Measurements from ENCODE around the gene CD40.
"Not testable (repeated sequence)": the region's sequence is repeated elsewhere in the genome, so short reads cannot be mapped to it uniquely, and the experiment has no call there.

The CD40 gene

DNA sequence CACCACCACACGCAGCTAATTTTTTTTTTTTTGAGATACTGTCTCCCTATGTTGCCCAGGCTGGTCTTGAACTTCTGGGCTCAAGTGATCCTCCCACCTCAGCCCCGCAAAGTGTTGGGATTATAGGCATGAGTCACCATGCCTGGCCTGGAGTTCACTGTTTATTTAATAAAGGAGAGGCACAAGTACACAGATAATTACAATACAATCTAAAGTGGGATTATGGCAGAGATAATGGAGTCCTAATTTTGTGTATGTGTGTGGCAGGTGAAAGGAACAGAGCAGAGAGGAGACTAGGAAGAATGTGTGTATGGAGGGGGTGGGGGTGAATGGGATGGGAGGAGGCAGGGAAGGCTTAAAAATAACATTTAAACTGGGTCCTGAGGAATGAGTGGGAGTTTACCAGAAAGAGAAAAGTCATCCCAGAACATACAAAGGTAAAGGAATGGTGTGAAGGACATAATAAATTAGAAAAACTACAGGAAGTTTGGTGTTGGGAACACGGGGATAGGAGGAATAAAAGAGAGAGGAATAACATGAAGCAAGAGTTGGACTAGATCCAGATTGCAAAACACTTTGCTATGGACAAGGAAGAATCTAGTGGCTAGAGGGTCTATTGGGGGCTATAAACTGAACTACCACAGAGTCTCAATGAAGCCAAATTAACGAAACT lies 32.8 kb upstream of the CD40 start:
- TF ChIP-seq, protein P1, sequence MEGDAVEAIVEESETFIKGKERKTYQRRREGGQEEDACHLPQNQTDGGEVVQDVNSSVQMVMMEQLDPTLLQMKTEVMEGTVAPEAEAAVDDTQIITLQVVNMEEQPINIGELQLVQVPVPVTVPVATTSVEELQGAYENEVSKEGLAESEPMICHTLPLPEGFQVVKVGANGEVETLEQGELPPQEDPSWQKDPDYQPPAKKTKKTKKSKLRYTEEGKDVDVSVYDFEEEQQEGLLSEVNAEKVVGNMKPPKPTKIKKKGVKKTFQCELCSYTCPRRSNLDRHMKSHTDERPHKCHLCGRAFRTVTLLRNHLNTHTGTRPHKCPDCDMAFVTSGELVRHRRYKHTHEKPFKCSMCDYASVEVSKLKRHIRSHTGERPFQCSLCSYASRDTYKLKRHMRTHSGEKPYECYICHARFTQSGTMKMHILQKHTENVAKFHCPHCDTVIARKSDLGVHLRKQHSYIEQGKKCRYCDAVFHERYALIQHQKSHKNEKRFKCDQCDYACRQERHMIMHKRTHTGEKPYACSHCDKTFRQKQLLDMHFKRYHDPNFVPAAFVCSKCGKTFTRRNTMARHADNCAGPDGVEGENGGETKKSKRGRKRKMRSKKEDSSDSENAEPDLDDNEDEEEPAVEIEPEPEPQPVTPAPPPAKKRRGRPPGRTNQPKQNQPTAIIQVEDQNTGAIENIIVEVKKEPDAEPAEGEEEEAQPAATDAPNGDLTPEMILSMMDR (IDR thresholded peaks at IDR 0.05; ENCODE audit: low read length, missing control alignments) = no peak
- peak; percentile 72 for DNase-seq (ENCODE audit: low read depth)
- no peak overlapping the region for H3K4me3 ChIP-seq (replicated peaks; ENCODE audit: low read depth, low read length)

DNA sequence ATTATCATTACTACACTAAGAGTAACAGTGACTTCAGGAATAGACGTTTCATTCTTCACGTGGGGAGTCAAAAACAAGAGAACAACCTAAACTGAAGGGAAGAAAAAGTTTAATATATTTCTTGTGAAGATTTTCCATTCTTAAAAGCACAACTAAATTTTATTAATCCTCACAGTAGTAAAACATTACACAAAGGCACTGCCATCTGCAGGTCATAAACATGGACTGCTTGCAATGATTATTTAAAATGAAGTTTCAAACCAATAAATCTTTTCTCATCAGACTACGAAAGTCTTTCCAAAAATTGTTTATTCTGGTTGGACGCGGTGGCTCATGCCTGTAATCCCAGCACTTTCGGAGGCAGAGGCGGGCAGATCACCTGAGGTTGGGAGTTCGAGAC lies 31.0 kb upstream of the CD40 start:
- DNase-seq (ENCODE audit: low read depth) = peak; percentile 39
- TF ChIP-seq, protein P1 (IDR thresholded peaks at IDR 0.05; ENCODE audit: low read length, missing control alignments) = peak; percentile 48
- no peak overlapping the region for H3K4me3 ChIP-seq (replicated peaks; ENCODE audit: low read depth, low read length)

DNA sequence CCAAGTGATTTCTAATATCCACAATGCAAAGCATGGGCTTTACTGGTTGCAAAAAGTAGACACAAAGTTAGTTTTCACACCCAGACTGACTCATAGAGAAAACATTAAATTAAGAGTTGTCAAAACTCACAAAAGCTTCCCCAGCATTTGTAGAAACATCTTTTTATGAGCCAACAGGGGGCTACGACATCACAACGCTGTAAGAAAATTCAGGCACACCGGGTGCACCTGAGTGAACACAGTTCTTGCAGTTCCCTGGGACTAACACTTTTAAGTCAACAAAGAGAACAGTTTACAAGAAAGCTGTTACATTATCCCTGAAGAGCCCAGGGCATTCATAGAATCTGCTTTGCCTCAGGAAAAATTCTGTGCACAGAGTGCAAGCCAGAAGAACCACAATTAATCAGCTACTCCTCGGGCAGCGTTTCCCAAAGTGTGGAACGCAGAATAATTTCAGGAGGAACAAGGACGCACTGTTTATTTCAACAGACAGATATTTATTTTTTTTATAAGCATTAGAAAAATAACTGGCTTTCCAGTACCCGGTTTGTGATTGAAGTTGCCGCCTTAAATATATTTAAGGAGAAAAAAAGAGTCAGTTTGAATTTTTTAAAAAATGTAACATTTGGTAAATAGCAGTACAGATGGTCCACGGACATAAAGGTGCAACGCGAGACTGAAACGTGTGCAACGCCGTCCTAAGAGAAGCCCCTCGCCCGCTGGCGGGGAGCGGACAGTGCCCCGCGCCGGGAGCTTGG lies 29.5 kb upstream of the CD40 start:
- peak overlapping the region; percentile 87 for H3K4me3 ChIP-seq (replicated peaks; ENCODE audit: low read depth, low read length)
- TF ChIP-seq, protein P1 (IDR thresholded peaks at IDR 0.05; ENCODE audit: low read length, missing control alignments) = no peak
- peak; percentile 11 for DNase-seq (ENCODE audit: low read depth)

DNA sequence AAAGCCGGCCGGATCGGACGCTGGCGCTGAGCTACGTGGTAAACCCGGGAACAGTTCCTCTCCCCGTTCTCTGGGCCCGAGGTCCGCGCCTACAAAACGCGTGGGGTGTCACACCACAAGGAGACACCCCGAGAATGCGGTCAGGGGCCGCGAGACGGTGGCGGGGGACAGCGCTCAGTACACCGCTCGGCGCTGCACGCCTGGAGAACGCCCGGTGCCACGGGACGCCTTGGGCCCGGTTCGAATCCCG lies 29.0 kb upstream of the CD40 start:
- peak overlapping the region; percentile 87 for H3K4me3 ChIP-seq (replicated peaks; ENCODE audit: low read depth, low read length)
- TF ChIP-seq, protein P1 (IDR thresholded peaks at IDR 0.05; ENCODE audit: low read length, missing control alignments) = no peak
- no peak for DNase-seq (ENCODE audit: low read depth)

DNA sequence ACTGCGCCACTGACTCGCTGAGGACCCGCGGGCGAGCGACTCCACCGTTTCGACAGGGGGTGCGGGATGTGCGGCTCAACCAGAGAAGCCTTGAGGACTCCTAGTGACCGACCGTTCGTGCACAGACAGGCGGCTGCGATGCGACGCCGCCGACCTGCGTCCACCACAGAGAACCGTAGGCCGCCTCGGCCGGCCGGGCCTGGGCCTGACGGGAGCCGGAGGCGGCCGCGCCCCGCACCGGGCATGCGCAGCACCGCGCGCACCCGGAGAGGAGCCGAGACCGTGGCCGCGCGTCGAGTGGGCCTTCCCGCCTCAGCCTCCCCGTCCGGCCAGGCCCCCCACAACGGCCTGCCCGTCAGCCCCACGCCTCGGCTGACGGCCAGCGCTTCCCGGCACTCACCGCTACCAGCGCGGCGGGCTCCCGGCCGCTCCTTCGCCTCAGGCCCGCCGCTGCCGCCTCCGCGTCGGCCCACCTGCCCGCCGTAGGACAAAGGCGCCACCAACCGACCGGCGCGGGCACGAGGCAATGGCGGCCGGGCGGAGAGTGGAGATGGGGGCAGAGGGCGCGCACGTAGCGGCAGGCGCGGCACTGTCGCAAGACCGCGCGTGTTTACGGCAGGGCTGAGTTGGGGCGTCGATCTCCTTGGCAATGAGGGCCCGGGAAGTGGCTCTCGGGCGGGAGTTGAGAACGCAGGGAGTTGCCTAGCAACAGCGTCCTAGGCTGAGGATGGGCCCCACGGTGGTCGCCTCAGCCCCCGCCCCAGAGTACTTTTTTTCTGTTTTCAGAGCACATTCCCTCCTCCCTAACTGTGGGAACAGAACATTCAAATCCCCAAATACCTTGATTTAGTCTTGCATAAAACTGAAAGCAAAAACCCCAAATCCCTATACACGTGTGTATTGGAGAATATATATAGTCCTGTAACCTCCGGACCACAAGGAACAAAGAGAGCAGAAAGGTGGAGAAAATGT lies 28.4 kb upstream of the CD40 start, which contains the start of gene NCOA5:
Gene NCOA5, minus strand, starts transcription at position 546 of the 972 bp plus-strand sequence. CDS start 10,538 bp downstream, outside the sequence.
- H3K4me3 ChIP-seq (replicated peaks; ENCODE audit: low read depth, low read length) = peak within 1 kb of the TSS; percentile 87
- TF ChIP-seq, protein P1 (IDR thresholded peaks at IDR 0.05; ENCODE audit: low read length, missing control alignments) = no peak
- peak; percentile 97 for DNase-seq (ENCODE audit: low read depth)

DNA sequence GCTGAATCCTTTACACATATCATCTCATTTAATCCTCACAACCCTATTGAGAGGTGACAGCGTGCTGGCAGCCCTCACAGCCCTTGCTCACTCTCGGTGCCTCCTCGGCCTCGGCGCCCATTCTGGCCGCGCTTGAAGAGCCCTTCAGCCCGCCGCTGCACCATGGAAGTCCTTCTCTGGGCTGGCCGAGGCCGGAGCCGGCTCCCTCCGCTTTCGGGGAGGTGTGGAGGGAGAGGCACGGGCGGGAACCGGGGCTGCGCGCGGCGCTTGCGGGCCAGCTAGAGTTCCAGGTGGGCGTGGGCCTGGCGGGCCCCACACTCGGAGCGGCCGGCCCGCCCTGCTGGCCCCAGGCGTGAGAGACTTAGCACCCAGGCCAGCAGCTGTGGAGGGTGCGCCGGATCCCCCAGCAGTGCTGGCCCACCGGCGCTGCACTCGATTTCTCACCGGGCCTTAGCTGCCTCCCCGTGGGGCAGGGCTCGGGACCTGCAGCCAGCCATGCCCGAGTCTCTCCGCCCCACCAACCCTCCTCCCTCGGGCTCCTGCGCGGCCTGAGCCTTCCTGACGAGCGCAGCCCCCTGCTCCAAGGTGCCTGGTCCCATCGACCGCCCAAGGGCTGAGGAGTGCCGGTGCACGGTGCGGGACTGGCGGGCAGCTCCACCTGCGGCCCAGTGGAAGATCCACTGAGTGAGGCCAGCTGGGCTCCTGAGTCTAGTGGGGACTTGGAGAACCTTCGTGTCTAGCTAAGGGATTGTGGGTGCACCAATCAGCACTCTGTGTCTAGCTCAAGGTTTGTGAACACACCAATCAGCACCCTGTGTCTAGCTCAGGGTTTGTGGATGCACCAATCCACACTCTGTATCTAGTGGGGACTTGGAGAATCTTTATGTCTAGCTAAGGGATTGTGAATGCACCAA lies 26.2 kb upstream of the CD40 start:
- DNase-seq (ENCODE audit: low read depth); H3K4me3 ChIP-seq (replicated peaks; ENCODE audit: low read depth, low read length): not testable (repeated sequence)
